ENCODE data around the gene COX4I1.

DNA sequence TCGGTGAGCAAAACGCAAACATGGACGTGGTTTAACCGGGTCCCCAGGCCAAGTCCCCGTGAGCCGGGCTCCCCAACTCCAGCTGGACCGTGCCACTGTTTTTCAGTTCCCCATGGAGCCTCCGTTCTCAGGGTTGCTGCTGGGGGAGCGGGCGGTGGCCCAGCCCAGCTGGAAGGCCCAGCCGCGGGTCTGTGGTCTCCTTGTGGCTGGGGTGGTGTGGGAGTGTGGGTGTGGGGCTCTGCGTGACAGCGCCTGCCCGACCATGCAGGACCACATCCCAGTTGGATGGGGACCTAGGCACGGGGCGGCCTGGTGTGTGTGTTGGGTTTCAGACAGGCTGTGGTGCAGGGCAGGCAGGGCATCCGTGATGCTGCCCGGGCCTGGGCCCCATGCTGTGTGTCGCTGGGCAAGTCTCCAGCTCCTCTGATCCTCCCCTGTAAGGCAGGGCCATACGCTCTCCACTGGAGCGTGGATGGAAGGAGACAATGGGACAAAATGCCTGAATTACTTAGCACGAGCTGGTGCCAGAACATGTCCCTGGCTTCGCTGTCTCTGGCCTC lies 40.3 kb downstream of the COX4I1 start:
- TF ChIP-seq, protein P1, sequence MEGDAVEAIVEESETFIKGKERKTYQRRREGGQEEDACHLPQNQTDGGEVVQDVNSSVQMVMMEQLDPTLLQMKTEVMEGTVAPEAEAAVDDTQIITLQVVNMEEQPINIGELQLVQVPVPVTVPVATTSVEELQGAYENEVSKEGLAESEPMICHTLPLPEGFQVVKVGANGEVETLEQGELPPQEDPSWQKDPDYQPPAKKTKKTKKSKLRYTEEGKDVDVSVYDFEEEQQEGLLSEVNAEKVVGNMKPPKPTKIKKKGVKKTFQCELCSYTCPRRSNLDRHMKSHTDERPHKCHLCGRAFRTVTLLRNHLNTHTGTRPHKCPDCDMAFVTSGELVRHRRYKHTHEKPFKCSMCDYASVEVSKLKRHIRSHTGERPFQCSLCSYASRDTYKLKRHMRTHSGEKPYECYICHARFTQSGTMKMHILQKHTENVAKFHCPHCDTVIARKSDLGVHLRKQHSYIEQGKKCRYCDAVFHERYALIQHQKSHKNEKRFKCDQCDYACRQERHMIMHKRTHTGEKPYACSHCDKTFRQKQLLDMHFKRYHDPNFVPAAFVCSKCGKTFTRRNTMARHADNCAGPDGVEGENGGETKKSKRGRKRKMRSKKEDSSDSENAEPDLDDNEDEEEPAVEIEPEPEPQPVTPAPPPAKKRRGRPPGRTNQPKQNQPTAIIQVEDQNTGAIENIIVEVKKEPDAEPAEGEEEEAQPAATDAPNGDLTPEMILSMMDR (IDR thresholded peaks at IDR 0.05; ENCODE audit: insufficient read depth, low read depth, low read length), result no peak
- no peak for TF ChIP-seq EZH2 (IDR thresholded peaks at IDR 0.05; ENCODE audit: insufficient read depth, low read length)

All from astrocyte (in vitro differentiated cells and primary cell).